GM18951 (cell line): ENCODE data around the gene HELLS.
"Not testable (repeated sequence)": the region's sequence is repeated elsewhere in the genome, so short reads cannot be mapped to it uniquely, and the experiment has no call there.

Experiments used
- POLR2A ChIP-seq: IDR thresholded peaks from 4 replicates; pipeline ENCODE4 v1.6.1; 2011; ENCODE audit warnings: mild to moderate bottlenecking; ENCODE audit not compliant: insufficient read length, insufficient read depth; ENCODE audit errors: extremely low read depth
- in situ Hi-C: fragments of 300-500 bp; cut with MboI; formaldehyde crosslinking; loops from one replicate; pipeline ENCODE4 v1.12.0; 2022; ENCODE audit warnings: low sequenced_read_pairs, mixed read lengths, inconsistent platforms; ENCODE audit not compliant: unreplicated experiment

Gene HELLS

GRCh38 chr10:94545391-94546048, at the start of gene HELLS:
HELLS (plus strand) TSS chr10:94545788; CDS start chr10:94545922, 134 bp downstream.
- peak; percentile 63 for TF ChIP-seq POLR2A
- in situ Hi-C loops: no loop called here

DNA sequence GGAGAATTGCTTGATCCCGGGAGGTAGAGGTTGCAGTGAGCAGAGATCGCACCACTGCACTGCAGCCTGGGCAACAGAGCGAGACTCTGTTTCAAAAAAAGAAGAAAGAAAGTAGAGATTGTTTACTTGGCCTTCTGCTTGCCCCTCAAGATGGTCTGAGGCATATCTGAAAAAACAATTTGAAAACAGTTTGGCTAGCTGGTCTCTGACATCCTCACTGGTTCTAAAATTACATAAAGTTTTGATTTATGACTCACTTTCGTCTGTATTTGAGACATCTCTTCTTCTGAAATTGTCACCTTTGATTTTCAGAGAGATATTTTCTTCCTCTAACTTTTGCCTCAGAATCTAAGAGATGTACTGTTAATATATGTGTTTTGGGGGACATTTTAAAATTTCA, 49.6 kb upstream of the HELLS start:
- in situ Hi-C loops: no loop called here
- TF ChIP-seq POLR2A: no peak

- in situ Hi-C loops: no loop called here
- no peak for TF ChIP-seq POLR2A
These were observed 48.9 kb upstream of the HELLS start for GRCh38 chr10:94496646-94497045.

- no peak for TF ChIP-seq POLR2A
- in situ Hi-C loops: no loop called here
These were observed 45.5 kb upstream of the HELLS start for GRCh38 chr10:94500063-94500462.

DNA sequence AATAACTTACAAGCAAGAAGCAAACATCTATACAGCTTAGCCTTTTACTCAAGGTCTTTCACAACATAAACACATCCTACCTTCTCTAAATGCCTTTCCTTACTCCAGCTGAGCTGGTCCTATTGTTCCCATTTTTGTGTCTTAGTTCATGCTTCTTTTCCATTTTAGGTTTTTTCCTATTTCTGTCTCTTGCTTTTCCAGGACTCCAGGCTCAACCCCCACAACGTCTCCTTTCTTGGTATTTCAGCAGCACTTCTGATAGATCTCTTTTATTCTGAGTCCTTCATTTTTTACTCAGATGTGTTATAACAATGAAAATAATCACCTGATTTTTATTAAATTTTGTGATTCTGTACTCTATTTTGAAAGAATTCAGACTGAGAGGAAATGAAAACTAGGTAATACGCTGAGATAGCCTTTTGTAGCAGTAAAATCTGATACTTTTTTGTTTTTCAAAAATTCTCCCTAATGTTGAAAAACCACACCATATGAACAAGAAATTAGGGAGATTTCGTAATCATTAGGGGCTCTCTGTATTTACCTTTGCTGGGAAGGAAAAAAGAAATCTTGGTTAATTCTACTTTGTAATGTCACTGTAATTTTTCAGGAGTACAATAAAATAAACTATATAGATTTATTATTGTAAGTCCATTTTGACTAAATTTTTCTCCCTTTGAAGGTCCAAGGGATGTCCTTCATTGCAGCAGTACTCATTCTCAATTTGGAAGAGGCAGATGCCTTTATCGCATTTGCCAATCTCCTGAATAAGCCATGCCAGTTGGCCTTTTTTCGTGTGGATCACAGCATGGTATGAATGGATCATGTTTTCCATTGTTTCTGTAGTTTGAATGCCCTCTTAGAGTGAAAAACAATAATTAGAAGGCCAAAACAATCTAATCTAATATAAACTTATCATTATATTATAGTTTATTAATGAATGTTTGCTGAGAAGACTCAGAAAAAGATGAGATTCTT, 24.0 kb upstream of the HELLS start:
- in situ Hi-C loops: no loop called here
- TF ChIP-seq POLR2A: no peak

DNA sequence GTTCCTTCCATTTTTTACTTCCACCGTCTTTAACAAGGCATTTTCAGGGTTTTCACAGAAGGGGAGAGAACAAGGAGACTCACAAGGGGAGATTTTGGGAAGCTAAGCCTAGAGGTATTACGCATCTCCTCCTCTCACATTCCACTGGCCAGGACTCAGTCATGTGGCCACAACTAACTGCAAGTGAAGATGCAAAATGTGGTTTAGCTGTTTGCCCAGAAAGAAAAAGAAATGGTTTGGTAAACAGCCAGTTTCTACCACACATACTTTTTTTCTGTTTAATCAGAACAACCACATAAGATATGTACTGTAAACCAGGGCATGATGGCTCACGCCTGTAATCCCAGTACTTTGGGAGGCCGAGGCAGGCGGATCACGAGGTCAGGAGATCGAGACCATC, 21.4 kb upstream of the HELLS start:
- TF ChIP-seq POLR2A: no peak
- in situ Hi-C loops: no loop called here

DNA sequence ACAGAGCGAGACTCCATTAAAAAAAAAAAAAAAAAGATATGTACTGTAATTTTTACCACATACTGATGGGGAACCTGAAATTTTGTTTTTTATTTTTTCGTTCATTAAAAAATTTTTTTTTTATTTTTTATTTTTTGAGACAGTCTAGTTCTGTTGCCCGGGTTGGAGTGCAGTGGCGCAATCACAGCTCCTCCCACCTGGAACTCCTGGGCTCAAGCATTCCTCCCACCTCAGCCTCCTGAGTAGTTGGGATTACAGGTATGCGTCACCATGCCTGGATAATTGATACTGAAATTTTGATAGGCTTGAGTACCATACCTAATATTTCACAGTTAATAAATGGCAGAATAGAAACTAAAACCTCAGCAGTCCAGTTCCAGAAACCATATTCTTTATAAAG, 20.9 kb upstream of the HELLS start:
- TF ChIP-seq POLR2A: no peak
- in situ Hi-C loops: no loop called here

DNA sequence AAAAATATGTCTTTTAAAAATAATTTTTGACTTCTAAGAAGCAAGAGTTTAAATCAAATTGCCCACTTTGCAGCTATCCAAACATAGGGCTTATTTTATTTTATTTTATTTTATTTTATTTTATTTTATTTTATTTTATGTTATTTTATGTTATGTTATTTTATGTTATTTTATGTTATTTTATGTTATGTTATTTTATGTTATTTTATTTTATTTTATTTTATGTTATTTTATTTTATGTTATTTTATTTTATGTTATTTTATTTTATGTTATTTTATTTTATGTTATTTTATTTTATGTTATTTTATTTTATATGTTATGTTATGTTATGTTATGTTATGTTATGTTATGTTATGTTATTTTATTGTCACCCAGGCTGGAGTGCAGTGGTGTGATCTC, 14.0 kb upstream of the HELLS start:
- in situ Hi-C loops: not testable (repeated sequence)

- in situ Hi-C loops: no loop called here
- no peak for TF ChIP-seq POLR2A
These were observed 12.6 kb upstream of the HELLS start for GRCh38 chr10:94533027-94533426.

GRCh38 chr10:94542282-94542681, 3.3 kb upstream of the HELLS start:
- in situ Hi-C loops: not testable (repeated sequence)

GRCh38 chr10:94546049-94546900, 687 bp downstream of the HELLS start:
- no peak for TF ChIP-seq POLR2A
- in situ Hi-C loops: no loop called here

GRCh38 chr10:94546901-94547185, 1.3 kb downstream of the HELLS start:
- TF ChIP-seq POLR2A: no peak
- in situ Hi-C loops: no loop called here

GRCh38 chr10:94549221-94549620, 3.6 kb downstream of the HELLS start:
- in situ Hi-C loops: no loop called here
- TF ChIP-seq POLR2A: no peak

GRCh38 chr10:94567714-94568307, 22.2 kb downstream of the HELLS start:
- in situ Hi-C loops: not testable (repeated sequence)
